HL-60 (cell line): ENCODE results near the gene TOP3A.
A peak's percentile ranks its signal among the peaks of the same experiment; 100 is the strongest.
"Not testable (repeated sequence)": the region's sequence is repeated elsewhere in the genome, so short reads cannot be mapped to it uniquely, and the experiment has no call there.

Source experiments
- DNase-seq, 2 experiments: peaks; one replicate each; pipeline ENCODE4 v3.0.0-alpha.2; 2010 to 2020; ENCODE audit warnings: low read depth in 1 of 2, low spot score in 1 of 2
- H3K27ac ChIP-seq: fragments of 250-450 bp; sonication (Bioruptor Pico); replicated peaks from 2 replicates; pipeline ENCODE4 v1.5.1; 2020; ENCODE audit warnings: mild to moderate bottlenecking, moderate library complexity
- H3K27me3 ChIP-seq: fragments of 250-450 bp; sonication (Bioruptor Pico); 2 replicates; pipeline ENCODE4 v1.5.1; 2021; ENCODE audit warnings: mild to moderate bottlenecking, moderate library complexity; ENCODE audit not compliant: insufficient read depth, poor library complexity, severe bottlenecking
- H3K4me3 ChIP-seq: replicated peaks from 2 replicates; pipeline ENCODE4 v1.5.1; 2011; ENCODE audit warnings: mild to moderate bottlenecking, control low read depth, low read length; ENCODE audit not compliant: insufficient read depth
- CTCF ChIP-seq: IDR thresholded peaks from one replicate; pipeline ENCODE4 v1.5.1; 2011; ENCODE audit warnings: low read length, control low read depth, inconsistent platforms; ENCODE audit not compliant: insufficient read depth
- GABPA ChIP-seq: IDR thresholded peaks from 2 replicates; pipeline ENCODE4 v1.6.1; 2012; ENCODE audit warnings: low read depth
- POLR2AphosphoS5 ChIP-seq: IDR thresholded peaks from 2 replicates; pipeline ENCODE4 v1.6.1; 2012; ENCODE audit warnings: low read depth
- REST ChIP-seq: IDR thresholded peaks from 2 replicates; pipeline ENCODE4 v1.6.1; 2012; ENCODE audit warnings: low read depth; ENCODE audit not compliant: insufficient replicate concordance
- SPI1 ChIP-seq: IDR thresholded peaks from 2 replicates; pipeline ENCODE4 v1.6.1; 2012; ENCODE audit warnings: low read depth, mild to moderate bottlenecking, borderline replicate concordance

TOP3A gene

GRCh38 chr17:18314059-18314730, 599 bp downstream of the TOP3A start:
- H3K4me3 ChIP-seq = peak overlapping the region; percentile 63
- no peak for DNase-seq
- peak overlapping the region; percentile 96 for H3K27ac ChIP-seq
- TF ChIP-seq CTCF (no peak), SPI1 (no peak), GABPA (no peak), REST (no peak), POLR2AphosphoS5 (no peak)
- H3K27me3 ChIP-seq = no peaks in the 10 kb centered on the region

DNA sequence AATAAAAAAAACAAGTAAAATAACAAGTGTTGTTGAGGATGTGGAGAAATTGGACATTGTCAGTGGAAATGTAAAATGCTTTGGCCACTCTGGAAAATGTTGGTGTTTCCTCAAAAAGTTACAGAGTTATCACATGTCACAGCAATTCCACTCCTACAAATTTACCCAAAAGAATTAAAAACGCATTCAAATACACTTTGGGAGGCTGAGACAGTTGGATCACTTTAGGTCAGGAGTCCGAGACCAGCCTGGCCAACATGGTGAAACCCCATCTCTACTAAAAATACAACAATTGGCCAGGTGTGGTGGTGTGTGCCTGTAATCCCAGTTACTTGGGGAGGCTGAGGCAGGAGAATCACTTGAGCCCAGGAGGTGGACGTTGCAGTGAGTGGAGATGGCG, 5.6 kb downstream of the TOP3A start:
- no peak for TF ChIP-seq CTCF
- TF ChIP-seq SPI1 = no peak
- no peak for TF ChIP-seq GABPA
- TF ChIP-seq POLR2AphosphoS5 = no peak
- no peak for TF ChIP-seq REST

GRCh38 chr17:18303206-18303605, 11.6 kb downstream of the TOP3A start:
- DNase-seq, H3K4me3 ChIP-seq, H3K27ac ChIP-seq, H3K27me3 ChIP-seq: not testable (repeated sequence)

More for the DNA sequence above, 5.6 kb downstream of the TOP3A start:
- DNase-seq = no peak
- no peak overlapping the region for H3K4me3 ChIP-seq
- no peak overlapping the region for H3K27ac ChIP-seq
- no peaks in the 10 kb centered on the region for H3K27me3 ChIP-seq

DNA sequence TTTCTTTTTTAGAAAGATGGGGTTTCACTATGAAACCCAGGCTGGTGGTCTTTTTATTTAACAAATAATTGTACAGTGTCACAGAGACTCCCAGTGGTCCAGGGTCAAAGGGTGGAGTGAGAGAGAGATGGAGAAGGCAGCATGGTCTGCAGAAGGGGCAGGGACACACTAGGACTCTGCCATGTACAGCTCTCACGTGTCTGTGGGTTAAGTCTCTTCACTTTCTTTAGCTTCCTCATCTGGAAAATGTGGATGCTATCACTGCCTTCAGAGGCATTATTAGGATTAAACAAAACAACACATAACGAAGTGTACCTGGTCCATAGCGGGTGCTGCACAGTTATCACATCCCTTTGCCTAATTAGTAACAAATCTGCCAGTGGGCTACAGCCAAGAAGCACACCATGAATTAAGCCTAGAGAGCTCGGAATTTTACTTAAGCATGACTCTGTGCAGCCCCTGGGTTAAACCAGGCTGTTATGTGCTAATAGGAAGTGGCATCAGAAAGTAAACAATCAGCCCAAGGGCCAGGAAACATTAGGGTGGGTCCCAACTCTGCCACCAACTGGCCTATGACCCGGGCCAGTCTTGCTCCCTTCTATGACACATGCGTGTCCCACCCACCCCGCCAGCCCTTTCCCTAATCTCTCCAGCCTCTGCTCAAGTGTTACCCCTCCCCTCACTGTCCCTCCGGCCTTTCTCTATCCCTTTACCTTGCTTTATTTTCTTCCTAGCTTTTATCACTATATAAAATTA, 13.9 kb downstream of the TOP3A start:
- Histone ChIP-seq H3K27ac (no peak overlapping the region), H3K4me3 (no peak overlapping the region), H3K27me3 (no peaks in the 10 kb centered on the region)
- DNase-seq = no peak
- no peak for TF ChIP-seq CTCF
- TF ChIP-seq SPI1 = no peak
- TF ChIP-seq REST = no peak
- no peak for TF ChIP-seq POLR2AphosphoS5
- no peak for TF ChIP-seq GABPA

- DNase-seq, H3K27me3 ChIP-seq, H3K4me3 ChIP-seq, H3K27ac ChIP-seq: not testable (repeated sequence)
Measured at GRCh38 chr17:18298061-18298460, 16.7 kb downstream of the TOP3A start.
